GM15510 (cell line): Measurements from ENCODE around the gene SYNGR3.

ENCODE experiments used
- POLR2A ChIP-seq: IDR thresholded peaks from 3 replicates; pipeline ENCODE4 v1.6.1; 2011; ENCODE audit warnings: borderline replicate concordance; ENCODE audit not compliant: insufficient read length; ENCODE audit errors: extremely low read depth

Gene SYNGR3

DNA sequence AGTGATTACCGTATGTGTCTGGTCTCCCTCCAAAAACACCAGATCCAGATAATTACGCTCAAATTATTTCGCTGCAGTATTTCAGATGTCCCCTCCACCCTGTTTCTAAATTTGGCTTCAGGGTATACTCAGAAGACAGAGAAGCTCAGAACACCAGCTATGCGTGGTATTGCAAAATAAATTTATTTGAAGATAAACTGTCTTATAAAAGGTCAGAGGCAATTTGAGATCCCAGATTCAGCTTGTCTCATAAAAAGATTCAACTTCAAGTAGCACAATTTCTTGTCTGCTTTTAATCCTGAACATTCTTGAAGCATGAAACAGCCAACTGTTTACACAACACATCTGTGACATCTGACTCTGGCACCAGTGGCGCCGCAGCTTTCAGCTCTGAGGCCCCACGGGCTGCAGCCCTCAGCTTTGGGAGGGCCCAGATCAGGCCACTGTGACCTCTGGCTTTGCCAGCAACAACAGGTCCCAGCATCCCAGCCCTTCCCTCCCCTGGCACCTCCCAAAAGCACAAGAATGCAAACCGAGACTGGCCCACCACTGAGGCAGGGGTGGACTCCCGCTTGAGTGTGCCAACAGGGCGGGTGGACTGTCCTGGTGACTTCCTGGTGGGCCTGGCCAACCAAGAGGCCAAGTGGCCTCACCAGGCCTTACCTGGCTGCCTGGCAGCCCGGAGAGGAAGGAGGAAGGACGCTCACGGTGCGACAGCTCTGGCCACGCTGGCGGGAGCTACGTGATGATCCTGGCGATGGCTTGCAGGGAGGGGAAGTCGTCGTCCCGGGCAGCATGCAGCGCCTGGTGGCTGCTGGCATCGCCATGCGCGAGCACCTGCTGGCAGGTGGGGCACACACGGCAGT lies 8.0 kb downstream of the SYNGR3 start:
- TF ChIP-seq POLR2A: no peak

DNA sequence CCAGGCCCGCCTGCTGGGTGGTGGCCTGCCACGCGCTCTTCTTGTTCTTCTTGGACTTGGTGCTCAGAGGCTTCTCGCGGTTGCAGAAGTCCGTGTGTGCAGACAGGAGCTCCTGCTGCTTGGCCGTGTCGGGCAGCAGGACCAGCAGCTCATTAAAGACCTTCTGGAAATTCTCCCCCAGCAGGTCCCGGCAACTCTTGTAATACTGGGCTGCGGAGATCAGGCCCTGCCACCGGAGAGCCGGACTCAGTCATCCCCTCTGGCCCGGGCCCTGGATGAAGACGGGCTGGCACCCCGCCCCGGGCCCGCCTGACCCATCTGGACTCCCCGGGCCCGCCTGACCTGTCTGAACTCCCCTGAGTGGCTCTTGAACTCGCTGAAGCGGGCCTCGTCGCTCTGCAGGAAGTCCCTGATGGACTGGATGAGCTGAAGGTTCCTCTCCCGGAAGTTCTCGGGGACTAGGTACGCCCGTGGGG lies 8.6 kb downstream of the SYNGR3 start:
- no peak for TF ChIP-seq POLR2A

DNA sequence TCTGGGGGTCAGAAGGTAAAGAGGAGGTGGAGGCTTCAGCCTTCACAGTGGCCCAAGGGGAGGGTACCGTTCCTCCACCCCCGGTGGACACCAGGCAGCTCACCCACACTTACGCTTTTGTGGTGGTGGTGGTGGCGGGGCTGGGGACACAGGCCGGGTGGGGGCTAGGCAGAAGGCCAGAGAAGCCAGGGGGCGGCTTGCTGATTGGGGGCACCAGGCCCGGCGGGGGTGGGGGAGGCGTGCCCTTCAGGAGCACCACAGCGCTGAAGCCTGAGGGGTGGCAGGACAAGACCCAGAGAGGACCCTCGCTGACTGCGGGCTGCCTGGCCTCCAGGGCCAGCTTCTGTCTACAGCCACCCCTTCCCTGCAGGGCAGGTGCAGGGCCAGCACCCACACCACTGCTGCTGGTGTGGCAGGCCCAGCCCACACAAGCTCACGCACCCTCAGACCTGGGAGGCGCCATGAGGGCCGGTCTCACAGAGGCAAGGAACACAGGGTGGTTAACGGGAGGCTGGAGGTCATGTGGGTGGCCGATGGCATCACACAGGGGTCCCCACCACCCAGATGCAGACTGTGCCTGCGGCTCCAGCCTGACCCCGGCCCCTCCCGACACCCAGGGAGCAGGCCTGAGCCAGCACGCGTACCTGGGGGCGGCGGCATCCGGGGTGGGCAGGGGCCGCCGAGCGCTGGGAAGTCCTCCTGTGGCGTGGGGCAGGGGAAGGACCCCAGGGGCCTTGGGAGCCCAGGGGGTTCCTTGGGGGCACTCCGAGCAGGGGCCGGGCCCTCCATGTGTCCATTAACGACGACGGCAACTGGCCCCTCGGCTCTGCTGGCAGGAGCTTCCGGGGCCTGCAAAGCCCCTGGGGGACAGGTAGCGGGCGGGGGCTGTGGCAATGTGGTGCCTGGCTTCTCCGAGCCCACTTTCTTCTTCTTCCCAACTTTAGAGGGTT lies 9.4 kb downstream of the SYNGR3 start:
- no peak for TF ChIP-seq POLR2A

DNA sequence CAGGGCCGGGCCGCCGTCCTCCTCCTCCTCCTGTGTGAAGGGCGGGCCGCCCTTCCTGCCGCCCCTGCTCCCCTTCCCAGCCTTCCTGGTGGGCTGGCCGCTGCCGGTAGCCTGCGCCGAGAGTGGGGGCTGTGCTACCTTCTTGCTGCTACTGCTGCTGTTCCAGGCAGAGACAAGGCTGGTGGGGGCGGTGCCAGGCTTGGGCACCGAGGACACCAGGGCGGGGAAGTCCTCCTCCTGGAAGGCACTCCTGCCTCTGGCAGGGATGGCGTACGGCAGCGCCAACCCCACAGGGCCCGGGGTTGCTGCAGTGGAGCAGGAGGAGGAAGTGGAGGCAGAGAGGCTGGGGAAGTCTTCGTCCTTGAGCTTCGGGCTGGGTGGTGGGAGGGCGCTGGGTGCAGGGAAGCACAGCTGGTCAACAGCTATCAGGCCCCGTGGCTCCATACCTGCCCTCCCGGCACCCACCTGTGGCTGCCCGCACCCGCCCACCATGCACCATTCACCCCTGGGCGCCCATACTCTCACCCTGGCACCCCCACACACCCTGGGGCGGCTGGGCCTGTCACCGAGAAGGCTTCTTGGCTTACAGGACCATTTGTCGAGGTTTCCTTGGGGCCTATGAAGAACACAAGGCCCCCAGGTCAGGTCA lies 10.2 kb downstream of the SYNGR3 start:
- TF ChIP-seq POLR2A: no peak

DNA sequence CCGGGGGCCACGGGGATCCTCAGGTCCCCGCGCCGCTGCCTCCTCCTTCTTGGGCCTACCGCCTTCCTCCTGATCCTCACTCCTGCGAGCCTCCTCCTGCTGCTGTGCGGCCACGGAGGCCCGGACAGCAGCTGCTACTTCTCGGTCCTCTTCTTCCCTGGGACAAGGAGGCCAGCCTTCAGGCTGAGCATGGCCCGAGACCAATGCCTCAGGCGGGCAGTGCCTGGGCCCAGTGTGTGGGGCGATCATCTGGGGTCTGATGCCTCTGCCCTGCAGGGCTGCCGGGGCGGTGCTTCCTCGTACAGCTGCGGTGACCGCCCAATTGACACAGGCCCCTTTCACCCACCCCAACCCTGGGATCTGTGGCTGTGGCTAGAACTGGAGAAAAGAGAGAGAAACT lies 11.3 kb downstream of the SYNGR3 start:
- TF ChIP-seq POLR2A: no peak

DNA sequence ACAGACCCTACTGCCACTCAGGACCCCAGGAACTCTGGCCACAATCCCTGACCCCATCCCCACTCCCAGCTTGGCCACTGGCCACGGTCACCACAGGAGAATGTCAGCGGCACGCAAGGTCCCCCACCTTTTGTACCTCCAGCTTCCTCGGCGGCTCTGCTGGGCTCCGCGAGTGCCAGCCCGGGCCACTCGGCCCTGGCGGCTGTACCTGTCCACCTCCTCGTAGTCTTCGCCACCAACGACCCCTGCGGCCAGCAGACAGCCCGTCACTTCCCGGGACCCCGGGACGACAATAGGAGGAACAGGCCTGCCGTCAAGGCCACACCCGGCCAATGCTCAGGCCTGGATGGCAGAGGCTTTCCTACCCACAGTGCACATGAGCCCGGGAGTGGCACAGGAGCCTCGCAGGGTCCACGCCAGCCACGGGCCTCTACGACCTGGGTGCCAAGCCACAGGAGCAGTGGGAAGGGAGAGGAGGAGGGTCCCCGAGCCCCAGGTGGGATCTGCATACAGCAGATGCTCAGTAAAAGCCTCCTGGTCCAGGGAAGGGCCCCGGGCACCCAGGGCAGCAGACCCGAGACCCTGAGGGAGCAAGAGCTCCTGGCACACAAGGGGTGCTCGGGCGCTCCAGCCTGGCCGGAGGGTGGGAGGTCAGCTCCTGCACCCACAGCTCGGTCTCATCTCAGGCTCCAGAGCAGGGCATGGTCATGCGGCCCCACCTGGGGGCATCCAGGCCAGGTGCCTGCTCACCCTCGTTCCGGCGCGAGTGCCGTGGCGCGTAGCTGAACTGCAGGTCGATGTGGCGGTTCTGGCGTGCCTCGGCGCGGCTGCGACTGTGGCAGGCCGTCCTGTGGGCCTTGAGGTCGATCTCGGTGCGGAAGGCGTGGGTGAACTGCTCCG lies 11.9 kb downstream of the SYNGR3 start:
- TF ChIP-seq POLR2A: no peak

DNA sequence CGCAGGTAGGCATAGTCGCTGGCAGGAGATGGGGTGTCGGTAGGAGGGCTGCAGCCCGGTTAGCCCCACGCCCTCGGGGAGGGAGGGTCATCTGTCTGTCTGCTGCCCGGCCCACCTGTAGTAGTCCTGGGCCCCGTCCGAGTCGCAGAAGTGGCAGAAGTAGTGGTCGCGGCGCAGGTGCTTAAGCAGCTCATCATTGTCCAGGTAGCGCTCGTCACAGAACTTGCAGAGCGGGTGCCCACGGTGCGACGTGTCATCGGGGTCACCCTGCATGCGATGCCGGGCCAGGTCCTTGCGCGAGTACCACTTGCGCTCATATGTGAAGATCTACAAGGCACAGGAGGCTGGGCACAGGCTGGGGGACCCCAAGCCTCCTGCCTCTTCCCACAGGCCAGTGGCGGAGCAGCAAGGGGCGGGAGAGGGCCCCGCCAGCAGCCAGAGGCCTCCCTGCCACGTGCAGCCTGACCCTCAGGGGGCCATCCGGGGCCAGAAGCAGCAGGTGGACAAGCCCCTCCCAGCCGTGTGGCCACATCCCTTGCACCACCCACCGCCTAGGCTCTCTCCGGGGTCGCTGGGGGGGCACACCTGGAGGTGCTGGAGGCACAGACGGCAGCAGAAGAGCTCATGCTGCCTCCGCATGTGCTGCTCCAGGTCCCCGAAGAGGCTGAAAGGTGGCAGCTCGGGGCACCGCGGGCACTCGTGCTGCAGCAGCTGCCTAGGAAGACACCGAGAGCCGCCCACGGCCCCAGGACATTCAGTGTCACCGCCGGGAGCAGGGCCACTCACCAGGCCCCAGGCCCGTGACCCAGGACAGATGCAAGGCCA lies 12.8 kb downstream of the SYNGR3 start:
- no peak for TF ChIP-seq POLR2A

DNA sequence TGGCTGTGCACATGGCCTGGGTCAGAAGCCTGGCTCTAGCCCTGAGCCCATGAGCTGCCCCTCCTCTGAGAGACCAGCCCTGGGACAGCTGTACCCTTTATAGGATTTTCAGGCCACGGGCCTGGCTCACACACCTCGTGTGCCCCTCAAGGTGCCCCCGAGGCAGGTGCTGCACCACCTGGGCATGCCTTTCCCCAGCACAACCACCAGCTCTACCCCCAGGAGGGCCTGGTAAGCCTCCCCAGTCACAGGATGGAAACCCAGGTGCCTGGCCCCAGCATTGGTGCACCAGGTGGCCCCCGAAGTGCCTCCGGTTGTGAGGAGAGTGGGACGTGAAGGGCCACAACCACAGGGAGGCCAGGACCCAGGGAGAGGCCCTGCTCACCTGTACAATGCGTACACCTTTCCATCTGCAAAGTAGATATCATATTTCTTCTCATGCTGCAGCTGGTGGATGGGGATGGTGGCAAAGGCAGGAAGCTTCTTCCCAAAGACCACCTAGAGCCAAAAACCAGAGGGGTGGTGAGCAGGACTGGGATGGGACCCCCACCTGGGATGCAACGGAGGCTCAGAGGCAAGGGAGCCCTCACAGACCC lies 13.6 kb downstream of the SYNGR3 start:
- no peak for TF ChIP-seq POLR2A

DNA sequence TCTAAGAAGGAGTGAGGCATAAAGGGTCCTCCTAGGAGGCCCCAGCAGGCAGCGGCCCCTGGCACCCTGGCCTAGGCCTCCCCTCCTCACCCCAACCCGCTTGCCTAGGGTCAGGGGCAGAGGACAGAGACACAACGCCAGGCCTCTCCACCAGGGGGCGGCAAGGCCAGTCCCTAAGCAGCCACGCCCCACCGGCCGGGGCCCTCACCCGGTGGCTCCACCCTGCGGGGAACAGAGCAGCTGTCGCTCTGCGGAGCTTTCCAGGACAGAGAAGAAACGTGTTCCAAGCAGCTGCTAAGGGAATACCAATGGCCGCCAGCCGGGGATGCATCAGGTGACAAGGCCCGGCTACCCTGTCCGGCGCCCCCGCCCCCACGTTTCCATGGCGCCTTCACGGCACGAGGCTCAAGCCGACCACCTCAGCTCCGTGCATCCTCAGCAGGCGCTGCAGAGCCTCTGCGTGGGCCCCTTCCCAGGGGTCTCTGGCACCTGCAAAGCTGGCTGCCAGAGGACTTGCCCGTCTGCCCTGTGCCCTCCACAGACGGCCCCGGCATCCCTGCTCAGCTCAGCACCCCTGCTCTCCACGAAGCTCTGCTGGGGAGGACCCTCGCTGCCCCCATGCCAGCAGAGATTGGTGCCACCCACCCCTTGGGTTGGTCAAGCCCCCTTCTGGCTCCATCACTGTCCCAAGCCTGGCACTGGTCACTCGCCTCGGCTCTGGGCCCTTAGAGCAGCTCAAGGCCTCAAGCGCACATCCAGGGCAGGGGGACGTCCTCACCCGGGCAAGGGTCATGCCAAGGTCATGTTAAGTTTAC lies 14.3 kb downstream of the SYNGR3 start:
- TF ChIP-seq POLR2A: no peak

DNA sequence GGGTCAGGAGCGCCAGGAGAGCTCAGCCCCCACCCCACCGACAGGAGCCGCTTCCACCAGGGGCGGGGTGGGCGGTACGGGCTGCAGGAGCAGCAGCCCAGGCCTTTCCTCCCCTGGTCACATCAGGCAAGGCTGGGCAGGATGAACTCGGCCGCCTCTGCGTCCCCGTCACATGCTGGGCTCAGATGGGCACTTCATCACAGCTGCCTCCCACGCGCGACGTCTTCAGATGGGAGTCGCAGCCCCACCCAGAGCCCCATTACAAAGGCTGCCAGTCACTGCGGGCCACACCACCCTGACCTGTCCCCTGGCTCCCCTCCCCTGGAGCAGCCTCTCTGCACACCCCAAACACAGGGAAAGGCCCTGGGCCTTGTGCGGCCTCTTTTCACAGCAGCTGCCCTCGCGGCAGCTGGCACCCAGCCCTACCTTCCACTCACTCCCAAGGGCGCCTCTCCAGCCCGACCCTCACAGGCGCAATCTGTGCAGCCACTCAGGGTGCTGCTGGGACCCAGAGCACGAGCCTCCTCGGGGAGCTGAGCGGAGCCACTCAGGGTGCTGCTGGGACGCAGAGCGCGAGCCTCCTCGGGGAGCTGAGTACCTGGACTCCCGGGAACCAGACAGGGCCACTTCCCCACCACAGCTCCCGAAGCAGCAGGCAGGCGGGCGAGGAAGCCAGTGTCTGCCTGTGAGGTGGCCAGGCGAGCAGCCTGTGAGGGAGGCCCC lies 15.2 kb downstream of the SYNGR3 start:
- TF ChIP-seq POLR2A: no peak

DNA sequence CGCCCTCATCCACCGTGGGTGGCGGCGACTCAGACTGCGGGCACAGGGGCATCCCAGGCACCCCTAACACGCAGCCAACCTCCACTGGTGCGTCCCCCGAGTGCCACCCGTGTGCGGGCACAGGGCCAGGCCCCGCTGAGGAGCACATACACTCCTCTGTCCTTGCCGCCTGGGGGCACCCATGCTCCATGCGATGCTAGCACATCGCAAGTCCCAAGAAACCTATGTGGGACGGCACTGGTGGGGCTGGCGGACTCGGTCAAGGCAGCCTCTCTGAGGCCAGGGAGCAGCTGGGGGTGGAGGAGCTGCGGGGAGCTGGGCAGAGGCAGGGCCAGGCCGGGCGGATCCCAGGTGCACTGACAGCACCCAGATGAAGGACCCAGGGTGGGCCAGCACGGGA lies 15.9 kb downstream of the SYNGR3 start:
- no peak for TF ChIP-seq POLR2A
